Muscle layer of colon (tissue), 2 donors: ENCODE measurements around the gene SCAF4.
"Not testable (repeated sequence)": the region's sequence is repeated elsewhere in the genome, so short reads cannot be mapped to it uniquely, and the experiment has no call there.

Experiments used
- H3K27ac ChIP-seq: one replicate; pipeline ENCODE4 v1.7.0; 2013; ENCODE audit warnings: low read depth, mild to moderate bottlenecking, low read length, moderate library complexity
- H3K27me3 ChIP-seq, 2 donors: one replicate each; pipeline ENCODE4 v1.7.0; 2013; ENCODE audit warnings: low read length in 2 of 2, mild to moderate bottlenecking in 2 of 2; ENCODE audit not compliant: insufficient read depth in 2 of 2, control insufficient read depth in 1 of 2
- H3K36me3 ChIP-seq: one replicate; pipeline ENCODE4 v1.7.0; 2013; ENCODE audit warnings: mild to moderate bottlenecking, low read length; ENCODE audit not compliant: insufficient read depth
- H3K4me1 ChIP-seq: one replicate; pipeline ENCODE4 v1.7.0; 2013; ENCODE audit warnings: mild to moderate bottlenecking, low read length; ENCODE audit not compliant: insufficient read depth
- H3K4me3 ChIP-seq, 2 donors: one replicate each; pipeline ENCODE4 v1.7.0; 2013; ENCODE audit warnings: low read length in 2 of 2, low read depth in 1 of 2, mild to moderate bottlenecking in 1 of 2, moderate library complexity in 1 of 2
- H3K9ac ChIP-seq: one replicate; pipeline ENCODE4 v1.7.0; 2013; ENCODE audit warnings: low read length
- H3K9me3 ChIP-seq: one replicate; pipeline ENCODE4 v1.7.0; 2013; ENCODE audit warnings: mild to moderate bottlenecking, low read length
- donor health status: abdominal sarcoma.
- donor health status: Adenocarcinoma of cecum.

Gene SCAF4

DNA sequence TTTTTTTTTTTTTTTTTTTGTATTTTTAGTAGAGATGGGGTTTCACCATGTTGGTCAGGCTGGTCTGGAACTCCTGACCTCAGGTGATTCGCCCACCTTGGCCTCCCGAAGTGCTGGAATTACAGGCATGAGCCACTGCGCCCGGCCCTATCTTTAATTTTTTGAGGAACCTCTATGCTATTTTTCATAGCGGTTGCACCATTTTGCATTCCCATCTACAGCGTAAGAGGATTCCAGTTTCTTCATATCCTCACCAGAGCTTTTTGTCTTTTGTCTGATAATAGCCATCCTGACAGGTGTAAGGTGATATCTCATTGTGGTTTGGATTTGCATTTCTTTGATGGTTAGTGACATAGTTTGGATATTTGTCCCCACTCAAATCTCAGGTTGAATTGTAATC, 100.0 kb downstream of the SCAF4 start:
- H3K27ac ChIP-seq, H3K9ac ChIP-seq, H3K27me3 ChIP-seq, H3K4me3 ChIP-seq, H3K9me3 ChIP-seq, H3K36me3 ChIP-seq, H3K4me1 ChIP-seq: not testable (repeated sequence)

DNA sequence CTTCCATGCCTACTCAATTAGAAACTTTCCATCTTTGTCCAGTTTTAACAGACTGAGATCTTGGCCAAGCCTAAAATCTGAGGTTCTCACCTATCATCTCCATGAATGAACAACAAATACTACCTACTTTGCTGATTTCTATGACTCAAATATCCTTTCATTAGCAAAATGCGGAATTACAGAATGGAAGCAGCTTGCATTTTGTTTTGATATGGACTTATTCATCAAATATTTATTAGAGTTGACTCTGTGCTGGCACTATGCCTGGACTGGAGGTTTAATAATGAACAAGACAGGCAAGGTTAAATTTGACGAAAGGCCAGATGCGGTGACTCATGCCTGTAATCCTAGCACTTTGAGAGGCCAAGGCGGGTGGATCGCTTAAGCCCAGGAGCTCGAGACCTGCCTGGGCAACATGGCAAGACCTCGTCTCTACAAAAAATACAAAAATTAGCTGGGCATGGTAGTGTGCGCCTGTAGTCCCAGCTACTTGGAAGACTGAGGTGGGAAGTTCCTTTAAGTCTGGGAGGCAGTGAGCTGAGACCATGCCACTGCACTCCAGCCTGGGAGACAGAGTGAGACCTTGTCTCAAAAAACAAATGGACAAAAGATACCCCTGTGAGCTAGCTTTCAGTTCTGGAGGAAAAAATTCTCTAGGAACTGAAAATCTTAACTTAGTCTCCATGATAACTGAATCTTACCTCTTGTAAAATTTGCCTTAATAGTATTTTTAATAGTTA, 101.8 kb downstream of the SCAF4 start:
- H3K9me3 ChIP-seq = no peaks in the 10 kb centered on the region
- no peaks in the 10 kb centered on the region for H3K4me1 ChIP-seq
- H3K27ac ChIP-seq = no peak overlapping the region
- no peak overlapping the region for H3K4me3 ChIP-seq
- no peak overlapping the region for H3K9ac ChIP-seq
- H3K27me3 ChIP-seq = no peaks in the 10 kb centered on the region
- no peaks in the 10 kb centered on the region for H3K36me3 ChIP-seq

DNA sequence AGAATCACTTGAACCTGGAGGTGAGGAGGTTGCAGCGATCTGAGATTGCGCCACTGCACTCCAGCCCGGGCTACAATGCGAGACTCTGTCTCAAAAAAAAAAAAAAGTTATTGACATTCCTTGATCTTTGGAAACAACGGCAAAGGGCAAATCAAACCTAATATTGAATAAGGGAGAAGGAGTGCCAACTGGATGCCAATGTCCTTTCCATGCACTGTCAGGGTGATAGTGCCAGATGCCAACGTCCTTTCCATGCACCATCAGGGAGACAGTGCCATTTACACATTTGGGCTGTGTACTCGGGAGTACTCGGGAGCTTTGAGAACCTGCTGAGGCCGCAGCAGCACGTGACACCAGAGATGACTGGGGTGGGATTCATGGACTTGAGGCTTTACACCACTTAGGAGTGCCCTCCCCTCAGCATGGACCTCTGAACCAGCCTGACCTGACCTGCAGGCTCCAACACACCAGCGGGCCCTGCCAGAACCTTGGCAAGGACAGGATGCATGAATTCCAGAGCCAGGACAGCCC, 106.9 kb downstream of the SCAF4 start:
- no peaks in the 10 kb centered on the region for H3K9me3 ChIP-seq
- H3K9ac ChIP-seq = no peak overlapping the region
- no peaks in the 10 kb centered on the region for H3K4me1 ChIP-seq
- no peaks in the 10 kb centered on the region for H3K27me3 ChIP-seq
- H3K27ac ChIP-seq = no peak overlapping the region
- H3K4me3 ChIP-seq = no peak overlapping the region
- no peaks in the 10 kb centered on the region for H3K36me3 ChIP-seq

DNA sequence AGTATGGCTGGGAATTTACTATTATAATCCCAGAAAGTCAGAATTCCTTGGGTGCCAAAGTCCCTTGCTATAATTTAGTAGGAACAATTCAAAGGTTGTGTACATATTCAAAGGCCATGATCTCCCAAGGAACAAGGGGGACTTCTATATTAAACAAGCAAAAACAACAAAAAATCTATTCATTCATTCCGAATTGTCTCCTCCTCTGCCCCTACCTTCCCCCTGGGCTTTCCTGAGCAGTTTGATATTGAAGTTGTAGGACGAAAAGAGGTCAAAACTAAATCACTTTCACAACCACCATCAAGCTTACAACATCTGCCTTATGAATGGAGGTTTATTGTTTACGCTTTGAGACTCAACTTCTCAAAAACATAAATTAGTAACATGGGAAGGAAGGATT, 107.7 kb downstream of the SCAF4 start:
- no peak overlapping the region for H3K4me3 ChIP-seq
- no peaks in the 10 kb centered on the region for H3K9me3 ChIP-seq
- H3K4me1 ChIP-seq = no peaks in the 10 kb centered on the region
- H3K36me3 ChIP-seq = no peaks in the 10 kb centered on the region
- no peaks in the 10 kb centered on the region for H3K27me3 ChIP-seq
- H3K27ac ChIP-seq = no peak overlapping the region
- H3K9ac ChIP-seq = no peak overlapping the region

DNA sequence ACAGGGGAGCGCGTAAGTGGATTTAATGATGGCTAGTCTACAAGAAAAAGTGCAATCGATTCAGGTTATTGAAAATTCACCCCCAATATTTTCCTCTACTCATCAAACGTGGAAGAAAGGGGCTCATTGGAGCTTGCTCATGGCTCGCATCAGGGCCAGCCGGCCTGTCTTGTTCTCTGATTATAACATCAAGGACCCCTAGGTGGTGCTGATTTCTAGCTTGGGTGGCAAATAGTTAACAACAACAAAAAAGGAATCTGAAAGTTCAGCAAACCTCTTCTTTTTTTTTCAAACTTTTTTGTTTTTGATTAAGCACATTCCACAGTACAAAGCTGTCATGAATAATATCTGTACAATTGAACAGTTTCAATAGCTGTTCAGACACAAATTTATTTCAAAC, 108.3 kb downstream of the SCAF4 start:
- Histone ChIP-seq H3K4me1 (no peaks in the 10 kb centered on the region), H3K36me3 (no peaks in the 10 kb centered on the region), H3K9ac (no peak overlapping the region), H3K9me3 (no peaks in the 10 kb centered on the region), H3K4me3 (no peak overlapping the region), H3K27me3 (no peaks in the 10 kb centered on the region), H3K27ac (no peak overlapping the region)

DNA sequence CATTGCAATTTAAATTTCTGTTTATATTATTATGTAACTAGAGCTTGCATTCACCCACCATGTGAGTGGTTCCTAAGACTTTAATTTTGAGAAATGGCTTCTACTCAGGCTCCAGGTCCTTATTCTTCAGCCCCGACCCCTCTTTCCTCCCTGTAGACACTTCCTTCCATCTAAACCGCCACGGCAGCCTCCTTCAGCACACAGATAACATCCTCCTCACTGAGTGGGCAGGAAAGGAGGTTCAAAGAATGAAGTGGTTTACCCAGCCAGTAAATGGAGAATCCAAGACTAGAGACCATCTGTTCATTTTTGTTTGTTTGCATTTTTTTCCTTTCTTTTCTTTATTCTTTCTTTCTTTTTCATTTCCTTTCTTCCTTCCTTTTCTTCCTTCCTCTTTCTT, 109.5 kb downstream of the SCAF4 start:
- no peaks in the 10 kb centered on the region for H3K9me3 ChIP-seq

More for the DNA sequence above, 109.5 kb downstream of the SCAF4 start:
- no peak overlapping the region for H3K9ac ChIP-seq
- no peaks in the 10 kb centered on the region for H3K27me3 ChIP-seq
- no peaks in the 10 kb centered on the region for H3K36me3 ChIP-seq
- no peaks in the 10 kb centered on the region for H3K4me1 ChIP-seq
- H3K27ac ChIP-seq = no peak overlapping the region
- H3K4me3 ChIP-seq = no peak overlapping the region
